Measurements from ENCODE around the gene PPFIA1.

PPFIA1 gene

DNA sequence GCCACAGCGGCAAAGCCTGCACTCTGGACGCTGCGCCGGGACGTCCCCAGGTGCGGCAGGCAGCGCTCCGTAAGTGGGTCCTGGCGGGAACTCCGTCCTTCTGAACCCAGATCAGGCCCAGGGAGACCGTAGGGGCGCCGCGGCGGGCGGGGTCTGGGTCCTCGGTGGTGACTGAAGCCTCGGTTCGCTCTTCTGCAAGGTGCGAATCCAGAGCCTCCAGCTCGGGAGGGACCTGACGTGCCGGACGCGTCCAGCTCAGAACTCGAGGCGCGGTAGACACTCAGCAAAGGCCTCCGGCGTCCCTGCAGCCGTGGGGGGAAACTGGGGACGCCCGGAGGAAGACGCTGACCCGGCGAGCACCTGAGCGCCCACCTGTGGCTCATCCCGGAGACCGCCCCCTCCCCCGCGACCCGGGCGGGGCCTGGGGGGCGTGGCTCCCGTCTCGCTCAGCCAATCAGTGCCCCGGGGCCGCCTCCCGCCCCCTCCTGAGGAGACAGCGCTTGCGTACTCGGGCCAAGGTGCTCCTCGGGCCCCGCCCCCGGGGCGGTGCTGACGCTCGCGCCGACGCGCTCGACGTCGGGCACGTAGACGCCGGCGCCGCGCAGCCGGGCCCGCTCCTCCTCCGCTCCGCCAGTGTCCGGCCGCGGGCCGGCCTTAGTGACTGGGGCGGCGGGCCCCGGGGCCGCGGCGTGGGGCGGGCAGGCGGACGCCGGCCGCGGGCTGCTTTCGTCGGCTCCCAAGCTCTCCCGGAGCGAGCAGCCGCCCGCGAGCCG, at the start of gene PPFIA1:
TSS of gene PPFIA1 (plus strand) at position 587 of the 773 bp plus-strand sequence. CDS start 1,483 bp downstream, outside the sequence.
- peak; percentile 91 for DNase-seq

- no peak for DNase-seq
Measured at GRCh38 chr11:70220920-70221319, 49.6 kb upstream of the PPFIA1 start.

GRCh38 chr11:70225681-70226177, 44.8 kb upstream of the PPFIA1 start:
- no peak for DNase-seq

GRCh38 chr11:70226183-70226582, 44.3 kb upstream of the PPFIA1 start:
- no peak for DNase-seq

- no peak for DNase-seq
Measured at GRCh38 chr11:70226967-70227366, 43.5 kb upstream of the PPFIA1 start.

DNA sequence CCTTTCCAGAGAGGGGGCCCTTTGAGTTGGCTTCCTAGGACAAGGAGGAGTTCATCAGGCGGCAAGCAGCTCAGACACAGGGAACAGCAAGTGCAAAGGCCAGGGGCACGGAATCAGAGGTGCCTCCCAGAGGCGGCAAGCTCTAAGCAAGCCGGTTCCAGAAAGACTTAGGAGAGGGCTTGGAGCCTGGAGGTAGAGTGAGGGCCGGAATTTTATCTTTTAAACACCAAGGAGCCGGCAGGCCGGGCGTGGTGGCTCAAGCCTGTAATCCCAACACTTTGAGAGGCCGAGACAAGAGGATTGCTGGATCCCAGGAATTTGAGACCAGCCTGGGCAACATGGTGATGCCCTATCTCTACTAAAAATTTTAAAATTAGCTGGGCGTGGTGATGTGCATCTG, 40.8 kb upstream of the PPFIA1 start:
- DNase-seq, result no peak

- DNase-seq, result no peak
Measured at GRCh38 chr11:70230151-70230839, 40.2 kb upstream of the PPFIA1 start.

- no peak for DNase-seq
Measured at GRCh38 chr11:70230840-70231710, 39.4 kb upstream of the PPFIA1 start.

- no peak for DNase-seq
Measured at GRCh38 chr11:70233034-70233433, 37.5 kb upstream of the PPFIA1 start.

- no peak for DNase-seq
Measured at GRCh38 chr11:70233511-70233934, 37.0 kb upstream of the PPFIA1 start.

DNA sequence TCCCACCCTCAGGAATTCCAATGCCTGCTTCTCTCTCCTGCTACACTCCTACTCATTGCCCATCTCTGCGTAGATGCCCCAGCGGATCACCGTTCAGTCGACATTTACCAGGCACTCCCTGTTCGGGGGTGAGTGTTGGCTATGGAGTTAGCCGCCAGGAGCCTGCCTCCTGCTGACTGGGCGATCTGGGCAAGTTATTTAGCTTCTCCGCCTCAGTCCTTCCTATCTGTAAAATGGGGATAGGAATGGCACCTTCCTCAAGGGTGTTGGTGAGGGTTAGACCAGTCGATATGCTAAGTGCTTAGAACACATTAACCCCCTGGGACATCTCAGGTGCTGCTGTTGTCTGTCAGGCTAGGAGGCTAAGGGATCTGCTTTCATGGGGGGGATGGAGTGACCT, 36.5 kb upstream of the PPFIA1 start:
- no peak for DNase-seq

DNA sequence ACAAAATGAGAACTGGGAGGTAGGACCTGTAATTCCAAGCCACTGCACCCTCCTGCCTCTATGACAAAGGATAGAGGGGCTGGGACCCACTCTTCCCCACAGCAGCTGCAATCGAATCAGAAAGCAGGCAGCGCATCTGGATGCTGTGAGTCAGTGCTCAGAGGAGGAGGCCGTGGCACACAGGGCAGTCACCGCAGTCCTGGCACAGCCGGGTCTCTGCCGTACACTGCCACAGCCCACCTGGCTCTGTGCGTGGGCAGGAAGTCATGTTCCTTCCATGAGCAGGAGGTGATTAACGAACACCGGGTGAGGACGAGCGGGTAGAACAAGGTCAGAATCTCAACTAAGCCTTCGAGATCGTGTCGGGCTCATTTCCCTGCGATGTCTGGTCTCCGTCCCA, 30.2 kb upstream of the PPFIA1 start:
- no peak for DNase-seq

DNA sequence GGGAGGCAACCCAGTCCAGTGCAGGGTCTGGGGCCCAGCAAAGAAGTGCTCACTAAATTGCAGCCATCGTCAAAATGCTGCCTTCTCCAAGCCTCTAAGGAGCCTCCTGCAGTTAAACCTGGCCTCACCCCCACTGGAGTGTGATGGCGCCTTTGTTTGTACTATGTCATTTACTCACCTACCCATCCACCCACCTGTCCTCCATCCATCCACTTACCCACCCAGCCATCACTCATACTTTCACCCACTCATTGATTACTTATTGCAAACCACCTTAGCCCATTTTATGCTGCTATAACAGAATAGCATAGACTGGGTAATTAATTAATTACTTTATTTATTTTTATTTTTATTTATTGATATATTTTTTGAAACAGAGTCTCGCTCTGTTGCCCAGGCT, 28.8 kb upstream of the PPFIA1 start:
- DNase-seq, result no peak

- DNase-seq, result no peak
Measured at GRCh38 chr11:70242885-70243284, 27.6 kb upstream of the PPFIA1 start.

DNA sequence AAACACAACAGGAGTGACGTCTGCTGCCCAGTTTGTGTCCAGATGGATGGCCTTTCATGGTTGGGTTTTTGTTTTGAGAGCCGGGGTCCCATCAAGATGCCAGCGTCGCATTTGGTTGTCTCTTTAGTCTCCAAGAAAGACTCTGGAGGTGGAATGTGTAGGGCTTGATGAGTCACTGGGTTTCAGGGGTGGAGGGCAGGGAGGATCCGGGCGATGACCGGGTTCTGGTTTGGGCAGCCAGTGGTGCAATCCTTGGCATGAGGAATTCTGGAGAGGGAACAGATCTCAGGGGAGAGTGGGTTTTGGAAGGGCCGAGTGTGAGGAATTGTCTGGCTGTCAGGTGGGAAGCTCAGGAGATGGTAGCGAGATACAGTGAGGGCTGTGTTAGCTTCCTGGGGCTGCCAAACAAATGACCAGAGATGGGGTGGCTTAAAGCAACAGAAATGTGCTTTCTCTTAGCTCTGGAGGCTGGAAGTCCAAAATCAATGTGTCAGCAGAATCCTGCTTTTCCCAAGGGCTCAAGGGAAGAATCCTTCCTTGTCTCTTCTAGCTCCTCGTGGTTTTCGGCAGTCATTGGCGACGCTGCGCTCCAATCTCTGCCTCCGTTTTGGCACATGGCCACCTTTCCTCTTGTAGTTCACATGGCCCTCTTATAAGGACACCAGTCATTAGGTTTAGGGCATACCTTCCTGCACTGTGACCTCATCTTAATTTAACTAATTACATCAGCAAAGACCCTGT, 26.4 kb upstream of the PPFIA1 start:
- DNase-seq, result no peak

- no peak for DNase-seq
Measured at GRCh38 chr11:70244698-70245097, 25.8 kb upstream of the PPFIA1 start.

DNA sequence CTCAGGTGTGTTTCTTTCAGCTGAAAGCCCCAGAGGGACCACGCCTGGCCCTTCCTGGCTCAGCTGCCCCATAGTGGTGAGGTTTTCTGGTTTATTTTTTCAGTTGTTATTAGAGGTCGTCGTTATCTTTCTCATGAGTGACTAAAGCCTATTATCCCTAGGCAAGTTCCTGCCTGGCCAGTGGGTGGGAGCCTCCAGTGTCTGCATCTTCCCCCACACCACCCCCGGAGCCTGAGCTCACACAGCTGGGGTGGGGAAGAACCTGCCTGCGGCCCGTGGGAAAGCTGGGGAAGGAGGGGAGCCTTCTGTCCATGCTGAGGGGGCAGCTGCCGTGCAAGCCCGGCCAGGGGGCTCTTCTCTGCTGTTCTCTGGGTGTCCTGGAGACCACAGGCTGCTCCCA, 24.3 kb upstream of the PPFIA1 start:
- no peak for DNase-seq

DNA sequence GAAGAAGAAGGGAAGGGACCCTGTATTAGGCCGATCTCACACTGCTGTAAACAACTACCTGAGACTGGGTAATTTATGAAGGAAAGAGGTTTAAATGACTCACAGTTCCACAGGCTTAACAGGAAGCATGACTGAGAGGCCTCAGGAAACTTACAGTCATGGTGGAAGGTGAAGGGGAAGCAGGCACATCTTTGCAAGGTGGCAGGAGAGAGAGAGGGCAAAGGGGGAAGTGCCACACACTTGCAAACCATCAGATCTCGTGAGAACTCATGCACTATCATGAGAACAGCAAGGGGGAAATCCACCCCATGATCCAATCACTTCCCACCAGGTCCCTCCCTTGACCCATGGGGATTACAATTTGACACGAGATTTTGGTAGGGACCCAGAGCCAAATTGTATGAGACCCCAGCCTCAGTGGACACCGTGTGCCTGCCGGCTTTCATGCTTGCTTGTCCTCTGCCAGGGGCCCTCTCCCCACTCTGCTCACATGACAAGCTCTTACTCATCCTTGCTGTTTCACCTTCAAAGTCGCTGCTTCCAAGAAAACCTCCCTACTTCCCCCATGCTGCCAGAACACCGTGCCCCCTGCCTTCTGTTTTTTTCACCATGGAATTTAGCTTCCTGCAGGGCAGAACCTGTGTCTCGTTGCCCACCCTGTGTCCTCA, 23.3 kb upstream of the PPFIA1 start:
- DNase-seq, result no peak

DNA sequence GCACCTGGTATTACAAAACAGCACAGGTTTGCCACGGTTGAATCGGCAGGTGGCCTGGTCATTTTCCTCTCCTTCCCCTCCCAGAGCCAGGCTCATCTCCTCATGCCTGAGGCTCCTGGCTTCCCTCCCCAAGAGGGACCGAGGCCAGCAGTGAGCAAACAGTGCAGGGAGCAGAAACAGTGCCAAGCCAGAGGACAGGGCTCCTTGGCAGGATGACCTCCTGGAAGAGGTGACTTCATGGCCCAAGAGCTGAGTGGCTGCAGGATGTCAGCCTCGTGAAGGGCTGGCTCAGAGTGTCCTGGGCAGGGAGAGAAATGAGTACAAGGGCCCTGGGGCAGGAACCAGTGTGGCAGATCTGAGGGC, 22.8 kb upstream of the PPFIA1 start:
- DNase-seq, result no peak

DNA sequence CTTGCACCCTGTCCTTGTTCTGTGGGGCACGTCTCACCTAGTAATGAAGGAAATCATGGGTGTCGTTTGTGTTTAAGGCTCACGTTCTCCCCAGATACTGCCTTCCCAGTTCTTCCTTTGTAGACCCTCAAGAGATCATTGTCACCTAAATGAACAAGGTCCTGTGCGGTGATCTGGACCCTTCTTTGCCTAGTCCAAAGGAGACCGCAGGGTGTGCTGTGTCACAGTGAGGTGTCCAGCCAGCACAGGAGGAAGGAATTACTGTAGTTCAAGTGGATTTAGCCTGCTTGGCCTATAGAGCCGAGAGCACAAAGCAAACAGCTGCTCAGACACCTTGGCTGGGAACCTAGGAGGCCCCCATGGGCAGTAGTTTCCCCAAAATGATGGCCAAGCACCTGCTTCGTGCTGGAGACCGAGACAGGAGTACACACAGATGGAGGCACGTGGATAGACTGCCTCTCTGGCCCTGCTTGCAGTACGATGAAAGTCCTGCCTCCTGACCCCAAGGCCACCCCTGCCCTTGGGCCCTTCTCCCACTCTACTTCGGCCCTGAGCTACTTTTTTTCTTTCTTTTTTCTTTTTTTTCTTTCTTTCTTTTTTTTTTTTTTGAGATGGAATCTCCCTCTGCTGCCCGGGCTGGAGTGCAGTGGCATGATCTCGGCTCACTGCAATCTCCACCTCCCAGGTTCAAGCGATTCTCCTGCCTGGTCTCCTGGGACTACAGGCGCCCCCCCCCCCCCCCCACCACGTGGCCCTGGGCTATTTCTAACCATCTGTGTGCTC, 19.4 kb upstream of the PPFIA1 start:
- DNase-seq, result no peak

- no peak for DNase-seq
Measured at GRCh38 chr11:70251659-70252321, 18.7 kb upstream of the PPFIA1 start.

Data from NCI-H1048 (cell line).